Type B pancreatic cell (in vitro differentiated cells): ENCODE measurements around the gene COL20A1. TPM values are rescaled to one million over a fixed set of nuclear protein-coding genes. Genes with fewer than 3 reads are reported as not detected.
"Not testable (repeated sequence)": the region's sequence is repeated elsewhere in the genome, so short reads cannot be mapped to it uniquely, and the experiment has no call there.

Experiments
- DNase-seq: peaks from one replicate; pipeline ENCODE4 v3.0.0; 2021; ENCODE audit warnings: mixed read lengths; ENCODE audit not compliant: unreplicated experiment; ENCODE audit errors: extremely low spot score
- H3K27ac Mint-ChIP-seq: 2 replicates; pipeline ENCODE4 v1.8.0; 2021; ENCODE audit warnings: mild to moderate bottlenecking, mixed read lengths
- H3K27me3 Mint-ChIP-seq: 2 replicates; pipeline ENCODE4 v1.8.0; 2021; ENCODE audit warnings: mixed read lengths
- H3K36me3 Mint-ChIP-seq: 2 replicates; pipeline ENCODE4 v1.8.0; 2021; ENCODE audit warnings: mixed read lengths
- H3K4me1 Mint-ChIP-seq: one replicate; pipeline ENCODE4 v1.8.0; 2021; ENCODE audit warnings: mixed read lengths; ENCODE audit not compliant: unreplicated experiment
- H3K4me3 Mint-ChIP-seq: 2 replicates; pipeline ENCODE4 v1.8.0; 2021; ENCODE audit warnings: mild to moderate bottlenecking, mixed read lengths
- H3K9me3 Mint-ChIP-seq: 2 replicates; pipeline ENCODE4 v1.8.0; 2021; ENCODE audit warnings: mixed read lengths
- CTCF ChIP-seq: fragments of 200-600 bp; sonication (generic); conservative IDR thresholded peaks from 2 replicates; pipeline ENCODE4 v1.5.0; 2021; ENCODE audit warnings: antibody characterized with exemption, mild to moderate bottlenecking
- total RNA-seq: library from RNA; stranded (reverse); gene quantifications from 2 replicates; pipeline ENCODE4 v1.2.1, GENCODE V29; 2021; ENCODE audit warnings: low replicate concordance

Gene COL20A1
- total RNA-seq, 1 donor from 2014 or later, result 0.36 TPM

- peaks cover 4% of the 10 kb centered on the region for H3K36me3 Mint-ChIP-seq
- no peak for TF ChIP-seq CTCF
- no peak overlapping the region for H3K27ac Mint-ChIP-seq
- peaks cover 7% of the 10 kb centered on the region for H3K27me3 Mint-ChIP-seq
- peaks cover 21% of the 10 kb centered on the region for H3K4me1 Mint-ChIP-seq
- H3K4me3 Mint-ChIP-seq, result no peak overlapping the region
- peaks cover 11% of the 10 kb centered on the region for H3K9me3 Mint-ChIP-seq
- no peak for DNase-seq
These were observed 42.7 kb downstream of the COL20A1 start for GRCh38 chr20:63335711-63336110.

DNA sequence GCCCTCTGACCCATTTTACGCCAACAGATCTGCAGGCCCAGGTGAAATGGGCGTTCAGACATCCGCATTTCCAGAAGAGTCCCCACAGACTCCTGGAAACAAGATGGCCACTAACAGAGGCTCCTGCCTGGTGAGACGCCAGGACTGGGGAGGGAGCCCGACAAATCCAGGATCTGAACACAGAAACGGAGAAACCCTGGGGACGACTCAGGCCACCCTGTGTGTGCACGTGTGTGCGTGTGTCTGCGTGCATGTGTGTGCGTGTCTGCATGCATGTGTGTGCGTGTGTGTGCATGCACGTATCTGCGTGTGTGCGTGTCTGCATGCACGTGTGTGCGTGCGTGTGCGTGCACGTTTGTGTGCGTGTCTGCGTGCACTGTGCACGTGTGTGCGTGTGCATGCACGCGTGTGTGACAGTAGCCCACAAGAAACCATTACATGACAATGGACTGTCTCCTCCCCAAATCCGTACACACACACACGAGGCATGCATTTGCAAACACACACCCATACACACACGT is 43.3 kb downstream of the COL20A1 start:
- no peak overlapping the region for H3K4me3 Mint-ChIP-seq
- TF ChIP-seq CTCF, result no peak
- H3K27ac Mint-ChIP-seq, result no peak overlapping the region
- DNase-seq, result no peak
- H3K36me3 Mint-ChIP-seq, result peaks cover 4% of the 10 kb centered on the region
- peaks cover 7% of the 10 kb centered on the region for H3K27me3 Mint-ChIP-seq
- peaks cover 11% of the 10 kb centered on the region for H3K9me3 Mint-ChIP-seq
- peaks cover 21% of the 10 kb centered on the region for H3K4me1 Mint-ChIP-seq

GRCh38 chr20:63337786-63338420 is 44.9 kb downstream of the COL20A1 start:
- TF ChIP-seq CTCF, result no peak
- no peak overlapping the region for H3K27ac Mint-ChIP-seq
- peaks cover 17% of the 10 kb centered on the region for H3K4me1 Mint-ChIP-seq
- no peaks in the 10 kb centered on the region for H3K36me3 Mint-ChIP-seq
- peaks cover 11% of the 10 kb centered on the region for H3K27me3 Mint-ChIP-seq
- peaks cover 4% of the 10 kb centered on the region for H3K9me3 Mint-ChIP-seq
- no peak for DNase-seq
- no peak overlapping the region for H3K4me3 Mint-ChIP-seq

- H3K36me3 Mint-ChIP-seq, H3K9me3 Mint-ChIP-seq, DNase-seq, H3K27ac Mint-ChIP-seq, H3K4me3 Mint-ChIP-seq: not testable (repeated sequence)
- Mint-ChIP-seq H3K4me1 (peaks cover 21% of the 10 kb centered on the region), H3K27me3 (peaks cover 14% of the 10 kb centered on the region)
These were observed 46.4 kb downstream of the COL20A1 start for GRCh38 chr20:63339154-63340094.

DNA sequence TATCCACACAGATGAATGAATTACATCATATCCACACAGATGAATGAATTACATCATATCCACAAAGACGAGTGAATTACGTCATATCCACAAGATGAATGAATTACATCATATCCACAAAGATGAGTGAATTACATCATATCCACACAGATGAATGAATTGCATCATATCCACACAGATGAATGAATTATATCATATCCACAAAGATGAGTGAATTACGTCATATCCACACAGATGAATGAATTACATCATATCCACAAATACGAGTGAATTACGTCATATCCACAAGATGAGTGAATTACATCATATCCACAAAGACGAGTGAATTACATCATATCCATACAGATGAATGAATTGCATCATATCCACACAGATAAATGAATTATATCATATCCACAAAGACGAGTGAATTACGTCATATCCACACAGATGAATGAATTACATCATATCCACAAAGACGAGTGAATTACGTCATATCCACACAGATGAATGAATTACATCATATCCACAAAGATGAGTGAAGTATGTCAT is 47.2 kb downstream of the COL20A1 start:
- not testable (repeated sequence) for H3K36me3 Mint-ChIP-seq, DNase-seq, H3K9me3 Mint-ChIP-seq, H3K27ac Mint-ChIP-seq, H3K4me3 Mint-ChIP-seq
- H3K4me1 Mint-ChIP-seq, result peaks cover 21% of the 10 kb centered on the region
- peaks cover 14% of the 10 kb centered on the region for H3K27me3 Mint-ChIP-seq

GRCh38 chr20:63342561-63343459 is 49.8 kb downstream of the COL20A1 start:
- no peak for TF ChIP-seq CTCF
- H3K9me3 Mint-ChIP-seq, result no peaks in the 10 kb centered on the region
- no peak overlapping the region for H3K4me3 Mint-ChIP-seq
- H3K27me3 Mint-ChIP-seq, result peaks cover 11% of the 10 kb centered on the region
- DNase-seq, result no peak
- peaks cover 4% of the 10 kb centered on the region for H3K4me1 Mint-ChIP-seq
- no peaks in the 10 kb centered on the region for H3K36me3 Mint-ChIP-seq
- no peak overlapping the region for H3K27ac Mint-ChIP-seq
